G401.6 (cell line): ENCODE data around the gene MDN1.
"Not testable (repeated sequence)": the region's sequence is repeated elsewhere in the genome, so short reads cannot be mapped to it uniquely, and the experiment has no call there.

Experiments used
- FAIRE-seq: peaks from 2 replicates; lab custom pipeline; 2012; peaks lifted over from hg19 to GRCh38; lab: Jason Lieb, UNC

The MDN1 gene

DNA sequence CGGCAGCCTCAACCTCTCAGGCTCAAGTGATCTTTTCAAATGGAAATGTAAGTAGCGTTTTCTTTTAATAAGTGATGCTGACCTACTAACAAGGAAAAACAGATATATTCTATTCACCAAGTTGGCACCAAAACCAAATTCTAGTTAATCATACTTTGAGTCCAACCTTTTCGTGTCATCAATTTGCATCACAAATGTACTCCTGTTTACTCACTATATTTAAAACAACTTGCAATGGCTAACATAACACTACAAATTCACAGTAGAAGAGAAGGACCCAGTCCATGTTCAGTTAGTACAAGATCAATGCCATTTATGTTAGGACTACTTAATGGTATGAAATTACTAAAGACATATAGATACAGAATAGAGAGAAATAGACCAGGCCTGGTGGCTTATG is 50.0 kb downstream of the MDN1 start:
- no peak for FAIRE-seq

GRCh38 chr6:89768324-89768723 is 51.3 kb downstream of the MDN1 start:
- no peak for FAIRE-seq

DNA sequence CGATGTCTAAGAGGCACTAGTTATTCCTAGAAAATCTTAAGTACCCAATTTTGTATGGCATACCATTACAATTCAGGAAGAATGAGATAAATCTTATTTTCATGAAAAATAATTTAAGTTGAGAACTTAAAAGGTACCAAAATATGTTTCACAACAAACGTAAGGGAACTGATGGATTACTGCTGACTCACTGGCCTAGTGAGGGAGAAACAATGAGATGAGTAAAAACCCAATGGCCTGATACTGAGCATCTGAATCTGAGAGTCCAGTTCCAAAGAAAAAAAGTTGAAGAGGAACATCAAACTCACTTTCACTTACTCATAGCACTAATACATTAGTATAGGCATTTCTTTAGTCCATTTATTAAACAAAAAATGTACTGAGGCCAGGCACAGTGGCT is 56.0 kb downstream of the MDN1 start:
- FAIRE-seq, result no peak

- no peak for FAIRE-seq
Measured at GRCh38 chr6:89758830-89759229, 60.8 kb downstream of the MDN1 start.

GRCh38 chr6:89750338-89750737 is 69.3 kb downstream of the MDN1 start:
- FAIRE-seq, result no peak

DNA sequence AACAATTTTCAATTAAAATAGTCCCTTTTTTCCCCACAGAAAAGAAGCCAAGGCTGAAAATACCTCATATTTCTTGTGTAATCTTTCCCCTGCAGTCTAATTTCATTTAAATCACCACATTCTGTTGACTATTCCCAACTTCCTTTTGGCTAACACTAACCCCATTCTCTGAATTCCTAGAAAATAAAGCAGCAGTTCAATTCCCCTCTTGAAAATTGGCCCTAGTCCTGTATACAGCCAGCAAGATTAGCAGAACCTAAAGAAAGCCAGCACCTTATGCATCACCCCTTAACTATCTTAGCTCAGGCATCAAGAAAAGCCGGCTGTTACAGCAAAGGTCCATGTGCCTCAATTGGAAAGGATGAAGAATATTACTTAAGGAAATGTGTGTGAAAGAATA is 69.7 kb downstream of the MDN1 start:
- no peak for FAIRE-seq

DNA sequence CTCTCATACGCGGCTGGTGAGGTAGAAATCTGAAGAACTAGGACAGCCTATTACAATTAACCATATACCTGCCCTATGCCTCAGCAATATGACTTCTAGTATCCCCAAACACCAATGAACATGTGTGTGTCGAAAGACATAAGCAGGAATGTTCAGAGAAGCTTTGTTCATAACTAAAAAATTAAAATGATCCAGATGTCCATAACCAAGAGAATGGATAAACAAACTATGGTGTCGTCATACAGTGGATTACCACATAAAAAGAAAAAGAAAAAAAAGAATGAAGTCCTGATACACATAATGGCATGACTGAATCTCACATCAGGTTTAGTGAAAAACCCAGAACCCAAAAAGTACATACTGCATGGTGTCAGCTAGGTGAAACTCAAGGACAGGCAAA is 73.9 kb downstream of the MDN1 start:
- FAIRE-seq, result no peak

GRCh38 chr6:89745096-89745495 is 74.5 kb downstream of the MDN1 start:
- no peak for FAIRE-seq

DNA sequence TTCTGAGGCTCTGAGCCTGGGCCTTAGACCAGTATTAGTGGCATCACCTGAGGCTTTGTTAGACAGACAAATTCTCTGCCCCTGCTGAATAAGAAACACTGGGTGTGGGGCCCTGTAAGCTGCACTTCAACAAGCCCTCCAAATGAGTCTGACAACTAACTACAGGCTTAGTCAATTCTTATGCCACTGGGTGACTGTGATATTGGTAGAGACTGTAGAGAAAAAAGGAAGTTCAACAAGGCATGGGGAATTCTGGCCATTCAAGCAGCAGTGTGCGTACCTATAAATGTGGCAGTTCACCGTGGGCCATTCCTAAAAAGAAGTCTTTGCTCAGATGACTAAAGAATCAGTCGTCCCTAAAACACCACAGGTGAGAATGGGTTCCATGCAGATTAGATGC is 82.7 kb downstream of the MDN1 start:
- no peak for FAIRE-seq

DNA sequence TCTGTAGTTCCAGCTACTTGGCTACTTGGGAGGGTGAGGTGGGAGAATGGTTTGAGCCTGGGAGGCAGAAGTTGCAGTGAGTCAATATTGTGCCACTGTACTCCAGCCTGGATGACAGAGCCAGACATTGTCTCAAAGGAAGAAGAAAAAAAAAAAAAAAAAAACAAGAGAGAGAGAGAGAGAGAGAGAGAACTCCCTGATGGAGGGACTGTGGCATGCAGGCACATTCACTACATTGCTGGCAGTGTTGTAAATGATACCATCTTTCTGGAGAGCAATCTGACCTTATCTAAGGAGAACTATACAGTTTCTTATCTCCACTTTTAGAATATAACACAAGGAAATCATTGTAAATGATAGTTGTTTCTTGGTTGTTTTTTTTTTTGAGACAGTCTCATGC is 85.1 kb downstream of the MDN1 start:
- FAIRE-seq, result no peak

- no peak for FAIRE-seq
Measured at GRCh38 chr6:89731924-89732567, 87.5 kb downstream of the MDN1 start.

DNA sequence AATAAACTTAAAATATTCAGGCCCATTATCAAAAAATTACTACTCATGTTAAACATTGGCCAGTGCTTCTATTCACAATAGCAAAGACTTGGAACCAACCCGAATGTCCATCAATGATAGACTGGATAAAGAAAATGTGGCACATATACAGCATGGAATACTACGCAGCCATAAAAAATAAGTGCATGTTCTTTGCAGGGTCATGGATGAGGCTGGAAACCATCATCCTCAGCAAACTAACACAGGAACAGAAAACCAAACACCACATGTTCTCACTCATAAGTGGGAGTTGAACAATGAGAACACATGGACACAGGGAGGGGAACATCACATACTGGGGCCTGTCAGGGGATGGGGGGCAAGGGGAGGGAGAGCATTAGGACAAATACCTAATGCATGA is 88.3 kb downstream of the MDN1 start:
- not testable (repeated sequence) for FAIRE-seq

DNA sequence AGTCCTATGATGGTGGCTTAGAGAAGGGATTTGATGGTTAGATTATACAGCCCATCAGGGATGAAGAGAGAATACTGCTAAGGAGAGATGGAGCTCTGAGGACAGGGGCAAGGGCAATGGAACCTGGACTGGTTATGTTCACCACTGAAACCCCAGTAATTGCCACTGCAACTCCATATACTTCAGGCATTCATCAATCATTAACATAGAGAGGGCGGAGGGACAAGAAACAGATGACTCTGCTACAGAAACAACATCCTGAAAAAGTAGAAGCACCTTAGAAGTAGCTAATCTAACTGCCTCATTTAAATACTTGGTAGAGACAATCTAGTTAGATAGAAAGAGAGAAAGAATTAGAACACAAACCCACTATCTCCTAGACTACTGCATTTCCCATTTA is 89.8 kb downstream of the MDN1 start:
- no peak for FAIRE-seq

DNA sequence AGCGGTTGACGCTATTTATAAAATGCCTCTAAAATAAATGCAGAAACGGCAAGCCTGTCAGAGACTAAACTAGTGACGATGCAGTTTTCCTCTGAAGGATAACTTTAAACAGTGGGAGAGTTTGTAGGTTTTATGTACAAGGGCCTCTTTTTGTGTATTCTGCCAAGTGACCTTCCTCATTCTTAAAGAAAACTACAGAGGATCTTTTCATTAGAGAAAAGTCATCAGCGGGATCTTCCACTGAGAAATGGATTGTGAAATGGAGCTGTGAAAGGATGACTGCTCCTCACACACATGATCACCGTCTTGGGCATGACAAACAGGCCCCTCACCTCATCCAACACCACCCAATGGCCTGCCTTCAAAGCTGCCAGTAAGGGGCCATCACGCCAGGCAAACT is 92.1 kb downstream of the MDN1 start:
- no peak for FAIRE-seq

DNA sequence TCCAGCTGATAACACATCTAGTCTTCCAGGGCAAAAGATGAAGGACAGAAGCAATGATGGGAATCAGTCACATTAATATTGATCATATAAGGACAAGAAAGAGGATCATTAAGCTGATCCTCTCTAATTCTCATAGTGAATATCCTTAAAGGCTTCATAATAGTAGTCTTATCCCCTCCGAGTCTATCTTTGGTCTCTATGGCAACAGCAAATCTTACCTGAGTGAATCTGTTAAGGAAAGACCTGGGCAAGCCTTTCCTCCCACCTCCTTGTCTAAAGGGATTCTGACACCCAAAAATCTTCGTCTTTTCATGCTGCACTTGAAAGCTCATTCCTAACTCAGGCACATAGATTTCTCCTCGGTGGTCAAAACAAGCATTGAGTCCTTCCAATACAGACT is 94.6 kb downstream of the MDN1 start:
- FAIRE-seq, result no peak

DNA sequence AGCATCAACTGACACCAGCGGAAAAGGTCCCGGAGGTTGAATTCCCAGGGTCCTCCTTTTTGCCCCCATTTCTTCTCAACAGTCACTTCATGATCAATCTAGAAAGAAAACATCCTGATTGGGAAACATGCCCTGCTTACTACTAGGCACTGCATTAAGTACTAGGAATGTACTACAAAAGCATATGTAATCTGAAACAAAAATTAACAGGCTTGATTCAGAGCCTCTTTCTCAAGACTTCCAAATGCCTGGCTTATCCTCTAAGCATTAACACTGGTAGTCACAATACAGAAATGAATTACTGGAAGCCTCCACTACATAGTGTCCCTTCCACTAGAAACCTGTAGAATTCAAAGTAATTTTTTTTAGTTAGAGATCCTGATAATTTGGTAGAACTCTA is 96.5 kb downstream of the MDN1 start:
- FAIRE-seq, result no peak

DNA sequence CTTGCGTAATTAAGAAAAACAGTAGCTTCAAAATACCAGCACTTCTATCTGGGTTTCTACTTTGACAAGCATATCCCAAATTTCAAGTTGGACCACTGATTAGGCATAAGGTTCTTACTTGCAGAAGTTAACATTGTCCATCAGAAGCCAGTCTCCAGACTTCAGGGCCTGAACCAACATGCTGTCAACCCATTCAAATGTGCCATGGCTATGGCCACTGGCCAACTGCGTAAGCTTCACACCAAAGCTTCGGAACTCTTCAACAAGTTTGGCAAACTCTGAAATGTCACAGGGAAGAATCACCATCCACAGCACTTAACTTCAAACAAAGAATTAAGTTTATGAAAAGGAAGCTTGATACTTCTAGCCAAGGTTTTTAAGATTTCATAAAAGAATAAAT is 103.1 kb downstream of the MDN1 start:
- no peak for FAIRE-seq

DNA sequence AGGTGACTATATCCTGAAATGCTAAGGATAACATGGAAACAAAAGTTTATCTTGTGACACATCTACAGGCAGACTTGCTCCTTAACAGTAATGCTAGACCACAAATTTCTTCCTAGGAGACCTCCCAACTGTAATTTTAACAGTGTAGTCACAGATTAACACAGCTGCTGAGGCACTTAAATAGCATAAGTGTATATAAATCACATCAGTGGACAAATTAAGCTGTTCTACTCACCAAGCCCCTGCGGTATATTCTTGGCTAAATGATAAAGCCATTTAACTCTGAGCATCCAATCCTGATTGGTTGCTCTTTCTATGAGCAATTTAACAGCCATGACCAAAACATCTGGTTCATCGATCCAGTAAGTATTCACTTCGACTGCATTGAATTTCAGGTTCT is 107.8 kb downstream of the MDN1 start:
- FAIRE-seq, result no peak

DNA sequence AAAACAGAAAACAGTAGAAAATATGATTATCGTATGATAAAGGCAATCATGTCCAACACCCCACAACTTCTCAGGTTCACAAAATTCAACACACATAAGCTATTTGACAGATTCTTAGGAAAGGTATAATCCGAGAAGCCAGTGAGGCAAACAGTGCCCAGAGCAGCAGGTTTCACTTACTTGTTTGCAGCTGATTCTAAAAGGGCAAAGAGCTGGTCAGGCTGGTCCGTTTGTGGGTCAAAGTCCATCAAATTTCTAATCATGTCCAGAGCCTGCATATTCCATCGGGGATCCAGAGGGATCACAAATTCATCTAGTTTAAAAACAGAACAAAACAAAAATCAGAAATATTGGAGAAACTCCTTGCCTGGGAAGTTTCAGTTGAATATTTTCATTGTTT is 111.3 kb downstream of the MDN1 start:
- FAIRE-seq, result no peak

- FAIRE-seq, result no peak
Measured at GRCh38 chr6:89707766-89708165, 111.8 kb downstream of the MDN1 start.

DNA sequence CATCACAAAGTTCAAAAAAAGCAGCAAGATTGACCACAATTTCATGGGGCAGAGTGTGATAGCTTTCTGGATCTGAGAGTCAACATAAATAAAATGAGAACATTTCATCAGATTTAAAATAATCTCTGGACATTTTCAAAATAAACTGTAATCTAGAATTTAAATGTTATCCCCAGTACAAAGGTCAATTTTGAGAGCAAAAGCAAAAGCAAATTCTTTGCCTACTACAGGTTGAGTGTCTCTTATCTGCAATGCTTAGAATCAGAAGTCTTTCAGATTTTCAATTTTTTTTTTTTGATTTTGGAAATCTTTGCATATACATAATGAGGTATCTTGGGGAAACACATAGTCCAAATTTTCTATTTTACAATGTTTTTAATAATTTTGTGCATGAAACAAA is 113.5 kb downstream of the MDN1 start:
- FAIRE-seq, result no peak

GRCh38 chr6:89703292-89703691 is 116.3 kb downstream of the MDN1 start:
- no peak for FAIRE-seq

DNA sequence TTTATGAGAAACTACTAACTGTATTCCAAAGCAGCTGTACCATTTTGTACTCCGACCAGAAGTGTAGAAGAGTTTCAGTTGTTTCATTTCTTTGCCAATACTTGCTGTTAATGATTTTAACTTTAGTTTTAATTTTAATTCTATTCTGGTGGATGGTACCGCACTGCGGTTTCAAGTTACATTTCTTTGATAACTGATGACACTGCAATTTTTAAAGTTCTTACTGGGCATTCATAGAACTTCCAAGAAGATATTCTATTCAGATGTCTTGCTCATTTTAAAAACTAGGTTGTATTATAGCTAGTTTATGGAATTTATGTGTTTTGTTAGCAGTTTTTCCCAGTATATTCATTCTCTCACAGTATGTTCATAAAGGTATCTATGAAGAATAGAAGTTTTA is 117.2 kb downstream of the MDN1 start:
- FAIRE-seq, result no peak

GRCh38 chr6:89695667-89696066 is 123.9 kb downstream of the MDN1 start:
- no peak for FAIRE-seq

DNA sequence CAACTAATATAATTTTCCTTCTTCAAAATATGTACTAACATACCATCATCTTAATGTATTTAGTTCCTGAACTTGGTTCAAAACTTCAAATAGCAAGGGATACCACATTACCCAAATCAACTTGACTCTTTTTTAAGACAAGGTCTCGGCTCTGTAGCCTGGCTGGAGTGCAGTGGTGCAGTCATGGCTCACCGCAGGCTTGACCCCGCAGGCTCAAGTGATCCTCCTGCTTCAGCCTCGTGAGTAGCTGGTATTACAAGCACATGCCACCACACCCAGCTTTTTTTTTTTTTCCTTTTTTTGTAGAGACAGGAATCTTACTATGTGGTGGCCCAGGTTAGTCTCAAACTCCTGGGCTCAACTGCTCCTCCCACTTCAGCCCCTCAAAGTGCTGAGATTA is 125.2 kb downstream of the MDN1 start:
- FAIRE-seq, result no peak
